ENCODE measurements around the gene EXOG. TPM values are rescaled to one million over a fixed set of nuclear protein-coding genes. Genes with fewer than 3 reads are reported as not detected.
A peak's percentile ranks its signal among the peaks of the same experiment; 100 is the strongest.

The EXOG gene
- total and polyA plus RNA-seq, 3 experiments from 2014 or later, result 8.7 to 19.0 (median 17.7) TPM

DNA sequence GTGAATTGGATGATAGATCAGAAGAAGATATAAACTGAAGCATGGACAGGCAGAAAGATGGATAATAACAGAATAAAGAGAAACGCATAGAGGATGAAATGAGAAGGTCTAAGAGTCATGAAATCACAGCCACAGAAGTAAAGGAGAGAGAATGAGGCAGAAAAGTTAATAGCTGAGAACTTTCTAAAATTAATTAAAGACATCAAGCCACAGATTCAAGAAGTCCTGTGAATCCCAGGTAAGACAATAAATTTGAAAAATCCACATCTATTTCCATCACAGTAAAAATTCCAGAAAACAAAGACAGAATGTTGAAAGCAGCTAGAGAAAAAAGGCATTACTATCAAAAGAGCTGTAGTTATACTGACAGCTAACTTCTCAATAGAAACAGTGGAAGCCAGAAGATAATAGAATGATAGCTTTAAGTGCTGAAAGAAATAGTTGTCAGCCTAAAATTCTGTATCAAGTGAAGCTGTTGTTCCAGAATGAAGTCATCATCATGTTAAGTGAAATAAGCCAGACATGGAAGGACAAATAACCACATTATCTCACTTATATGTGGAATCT, 30.5 kb upstream of the EXOG start:
- H3K9me3 Mint-ChIP-seq, result peaks cover 4 to 17% (median 11%) of the 10 kb centered on the region in 5 donors
- H3K36me3 ChIP-seq (ENCODE audit: insufficient read depth, low read length), result no peaks in the 10 kb centered on the region
- no peak overlapping the region for H3K27ac ChIP-seq (ENCODE audit: low read depth, low read length)
- DNase-seq, result no peak
- peaks cover 0 to 7% (median 4%) of the 10 kb centered on the region in 3 donors for H3K4me1 Mint-ChIP-seq
- H3K36me3 Mint-ChIP-seq, result peaks cover 0 to 27% (median 2%) of the 10 kb centered on the region in 3 donors
- CTCF ChIA-PET, result interaction anchor here (1.0 to 2.6 kb wide), 3 partner anchors 10 to 119 kb away, joined by 3 to 12 read pairs (median 3); partner anchors contain the start of gene XYLB
- H3K4me3 ChIP-seq (ENCODE audit: low read length), result no peak overlapping the region
- H3K27ac Mint-ChIP-seq, result no peak overlapping the region
- no peaks in the 10 kb centered on the region for H3K9me3 ChIP-seq (ENCODE audit: low read length)
- H3K4me1 ChIP-seq (ENCODE audit: insufficient read depth, low read length), result no peaks in the 10 kb centered on the region
- H3K27me3 Mint-ChIP-seq, result no peaks in the 10 kb centered on the region
- no peaks in the 10 kb centered on the region for H3K27me3 ChIP-seq (ENCODE audit: insufficient read depth, low read length, poor library complexity, severe bottlenecking)
- POLR2A ChIA-PET, result no interaction called here
- H3K4me3 Mint-ChIP-seq, result no peak overlapping the region

- no peaks in the 10 kb centered on the region for H3K27me3 Mint-ChIP-seq
These were observed 27.4 kb upstream of the EXOG start for GRCh38 chr3:38468765-38469164.

GRCh38 chr3:38469852-38470251, 26.3 kb upstream of the EXOG start:
- H3K4me3 Mint-ChIP-seq, result no peak overlapping the region
- peaks cover 0 to 27% (median 2%) of the 10 kb centered on the region in 3 donors for H3K36me3 Mint-ChIP-seq

More at GRCh38 chr3:38468765-38469164, 27.4 kb upstream of the EXOG start:
- Histone ChIP-seq H3K27me3 (ENCODE audit: insufficient read depth, low read length, poor library complexity, severe bottlenecking) (no peaks in the 10 kb centered on the region), H3K9me3 (ENCODE audit: low read length) (no peaks in the 10 kb centered on the region), H3K4me1 (ENCODE audit: insufficient read depth, low read length) (no peaks in the 10 kb centered on the region), H3K4me3 (ENCODE audit: low read length) (no peak overlapping the region), H3K27ac (ENCODE audit: low read depth, low read length) (no peak overlapping the region), H3K36me3 (ENCODE audit: insufficient read depth, low read length) (no peaks in the 10 kb centered on the region)
- ChIA-PET CTCF (interaction anchor here (1.0 to 1.6 kb wide), 3 partner anchors 9 to 41 kb away, joined by 3 to 5 read pairs (median 4); no protein-coding TSS in a partner anchor), POLR2A (interaction anchor here (0.6 kb wide), 1 partner anchor 425 kb away, joined by 4 read pairs; no protein-coding TSS in a partner anchor)
- no peak for DNase-seq
- H3K27ac Mint-ChIP-seq, result no peak overlapping the region
- no peak overlapping the region for H3K4me3 Mint-ChIP-seq
- H3K9me3 Mint-ChIP-seq, result peaks cover 4 to 19% (median 11%) of the 10 kb centered on the region in 5 donors
- peaks cover 7 to 32% (median 21%) of the 10 kb centered on the region in 3 donors for H3K4me1 Mint-ChIP-seq
- peaks cover 0 to 27% (median 2%) of the 10 kb centered on the region in 3 donors for H3K36me3 Mint-ChIP-seq

DNA sequence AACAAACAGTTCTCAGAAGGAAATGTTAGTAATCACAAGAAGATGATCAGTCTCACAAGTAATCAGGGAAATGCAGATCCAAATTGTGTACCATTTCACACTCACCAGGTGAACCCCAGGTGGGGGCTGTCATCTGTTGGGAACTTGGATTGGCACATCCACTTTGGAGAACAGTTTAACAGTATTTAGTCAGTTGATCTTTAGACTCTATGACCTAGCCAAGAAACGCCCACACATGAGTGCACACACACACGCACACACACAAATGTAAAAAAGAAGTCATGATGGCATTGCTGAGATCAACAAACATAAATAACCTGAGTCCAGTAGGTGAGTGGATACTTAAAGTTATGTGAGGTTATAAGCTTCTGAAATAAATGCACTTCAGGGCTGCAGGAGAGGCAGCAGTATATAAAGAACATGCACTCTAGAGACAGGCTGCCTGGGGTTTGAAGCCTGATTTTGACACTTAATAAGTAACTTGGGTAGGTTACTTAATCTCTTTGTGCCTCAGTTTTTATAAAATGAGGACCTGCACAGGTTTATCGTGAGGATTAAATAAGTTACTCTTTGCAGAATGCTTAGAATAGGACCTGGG, 24.8 kb upstream of the EXOG start:
- Histone ChIP-seq H3K27ac (ENCODE audit: low read depth, low read length) (no peak overlapping the region), H3K27me3 (ENCODE audit: insufficient read depth, low read length, poor library complexity, severe bottlenecking) (no peaks in the 10 kb centered on the region), H3K36me3 (ENCODE audit: insufficient read depth, low read length) (no peaks in the 10 kb centered on the region), H3K4me1 (ENCODE audit: insufficient read depth, low read length) (no peaks in the 10 kb centered on the region), H3K4me3 (ENCODE audit: low read length) (no peak overlapping the region), H3K9me3 (ENCODE audit: low read length) (no peaks in the 10 kb centered on the region)
- no peak for DNase-seq
- no peaks in the 10 kb centered on the region for H3K27me3 Mint-ChIP-seq
- peaks cover 12 to 31% (median 27%) of the 10 kb centered on the region in 3 donors for H3K4me1 Mint-ChIP-seq
- ChIA-PET CTCF (no interaction called here), POLR2A (no interaction called here)
- H3K27ac Mint-ChIP-seq, result no peak overlapping the region
- no peak overlapping the region for H3K4me3 Mint-ChIP-seq
- H3K36me3 Mint-ChIP-seq, result peaks cover 0 to 20% (median 2%) of the 10 kb centered on the region in 3 donors
- H3K9me3 Mint-ChIP-seq, result peaks cover 4 to 19% (median 10%) of the 10 kb centered on the region in 5 donors

More at GRCh38 chr3:38469852-38470251, 26.3 kb upstream of the EXOG start:
- H3K27me3 Mint-ChIP-seq, result no peaks in the 10 kb centered on the region
- peaks cover 4 to 19% (median 11%) of the 10 kb centered on the region in 5 donors for H3K9me3 Mint-ChIP-seq
- H3K4me1 Mint-ChIP-seq, result peaks cover 11 to 36% (median 27%) of the 10 kb centered on the region in 3 donors
- Histone ChIP-seq H3K36me3 (ENCODE audit: insufficient read depth, low read length) (no peaks in the 10 kb centered on the region), H3K4me1 (ENCODE audit: insufficient read depth, low read length) (no peaks in the 10 kb centered on the region), H3K27me3 (ENCODE audit: insufficient read depth, low read length, poor library complexity, severe bottlenecking) (no peaks in the 10 kb centered on the region), H3K9me3 (ENCODE audit: low read length) (no peaks in the 10 kb centered on the region), H3K4me3 (ENCODE audit: low read length) (no peak overlapping the region), H3K27ac (ENCODE audit: low read depth, low read length) (no peak overlapping the region)
- ChIA-PET POLR2A (no interaction called here), CTCF (interaction anchor here (0.9 to 1.6 kb wide), 2 partner anchors 10 to 123 kb away, joined by 3 to 4 read pairs; partner anchors contain the start of gene XYLB)
- H3K27ac Mint-ChIP-seq, result peak overlapping the region in 1 of 8 donors; percentile 47
- DNase-seq, result no peak

DNA sequence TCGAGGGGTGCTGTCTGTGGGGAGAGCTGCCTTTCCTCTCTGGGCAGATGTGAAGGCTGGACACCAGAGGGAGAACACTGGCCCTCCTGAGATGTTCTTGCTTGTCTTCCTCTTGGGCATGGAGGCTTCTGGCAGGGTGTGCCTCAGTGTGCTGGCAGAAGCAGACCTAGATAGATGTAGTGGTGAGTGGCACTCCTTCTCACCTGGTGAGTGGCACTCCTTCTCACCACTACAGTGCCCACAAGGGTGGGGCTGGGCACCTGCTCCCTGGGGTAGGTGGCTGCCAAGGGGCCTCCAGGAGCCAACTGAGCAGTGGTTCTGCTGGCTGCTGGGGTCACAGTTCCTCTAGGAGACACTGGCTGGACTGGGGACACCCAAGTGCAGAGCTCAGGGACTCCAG, 23.8 kb upstream of the EXOG start:
- Histone ChIP-seq H3K4me3 (ENCODE audit: low read length) (no peak overlapping the region), H3K36me3 (ENCODE audit: insufficient read depth, low read length) (no peaks in the 10 kb centered on the region), H3K9me3 (ENCODE audit: low read length) (no peaks in the 10 kb centered on the region), H3K27me3 (ENCODE audit: insufficient read depth, low read length, poor library complexity, severe bottlenecking) (no peaks in the 10 kb centered on the region), H3K27ac (ENCODE audit: low read depth, low read length) (no peak overlapping the region), H3K4me1 (ENCODE audit: insufficient read depth, low read length) (no peaks in the 10 kb centered on the region)
- ChIA-PET POLR2A (no interaction called here), CTCF (no interaction called here)
- Mint-ChIP-seq H3K9me3 (peaks cover 4 to 19% (median 10%) of the 10 kb centered on the region in 5 donors), H3K4me1 (peaks cover 12 to 31% (median 27%) of the 10 kb centered on the region in 3 donors), H3K36me3 (peaks cover 0 to 20% (median 2%) of the 10 kb centered on the region in 3 donors), H3K27ac (peak overlapping the region in 1 of 8 donors; percentile 5), H3K4me3 (no peak overlapping the region), H3K27me3 (no peaks in the 10 kb centered on the region)
- DNase-seq, result no peak

GRCh38 chr3:38473229-38473628, 22.9 kb upstream of the EXOG start:
- peaks cover 12 to 31% (median 27%) of the 10 kb centered on the region in 3 donors for H3K4me1 Mint-ChIP-seq
- ChIA-PET CTCF (interaction anchor here (1.5 kb wide), 1 partner anchor 127 kb away, joined by 9 read pairs; the partner anchor contains the start of gene XYLB), POLR2A (no interaction called here)
- peak overlapping the region in 4 of 8 donors; percentile 29 to 68 (median 54) for H3K27ac Mint-ChIP-seq
- no peaks in the 10 kb centered on the region for H3K27me3 Mint-ChIP-seq
- Histone ChIP-seq H3K27me3 (ENCODE audit: insufficient read depth, low read length, poor library complexity, severe bottlenecking) (no peaks in the 10 kb centered on the region), H3K27ac (ENCODE audit: low read depth, low read length) (no peak overlapping the region), H3K4me3 (ENCODE audit: low read length) (no peak overlapping the region), H3K4me1 (ENCODE audit: insufficient read depth, low read length) (no peaks in the 10 kb centered on the region), H3K9me3 (ENCODE audit: low read length) (no peaks in the 10 kb centered on the region), H3K36me3 (ENCODE audit: insufficient read depth, low read length) (no peaks in the 10 kb centered on the region)
- H3K36me3 Mint-ChIP-seq, result peaks cover 0 to 20% (median 2%) of the 10 kb centered on the region in 3 donors
- H3K4me3 Mint-ChIP-seq, result no peak overlapping the region
- no peak for DNase-seq
- H3K9me3 Mint-ChIP-seq, result peaks cover 4 to 19% (median 10%) of the 10 kb centered on the region in 5 donors

GRCh38 chr3:38474928-38475605, 21.1 kb upstream of the EXOG start:
- no peak overlapping the region for H3K27ac ChIP-seq (ENCODE audit: low read depth, low read length)
- no peak overlapping the region for H3K4me3 ChIP-seq (ENCODE audit: low read length)
- DNase-seq, result no peak
- H3K4me1 ChIP-seq (ENCODE audit: insufficient read depth, low read length), result no peaks in the 10 kb centered on the region
- H3K4me3 Mint-ChIP-seq, result no peak overlapping the region
- H3K27me3 ChIP-seq (ENCODE audit: insufficient read depth, low read length, poor library complexity, severe bottlenecking), result no peaks in the 10 kb centered on the region
- peaks cover 0 to 7% (median under 1%) of the 10 kb centered on the region in 5 donors for H3K9me3 Mint-ChIP-seq
- peaks cover 3 to 12% (median 6%) of the 10 kb centered on the region in 3 donors for H3K36me3 Mint-ChIP-seq
- H3K4me1 Mint-ChIP-seq, result peaks cover 12 to 31% (median 27%) of the 10 kb centered on the region in 3 donors
- H3K36me3 ChIP-seq (ENCODE audit: insufficient read depth, low read length), result no peaks in the 10 kb centered on the region
- ChIA-PET POLR2A (no interaction called here), CTCF (no interaction called here)
- H3K27ac Mint-ChIP-seq, result peak overlapping the region in 3 of 8 donors; percentile 1 to 80 (median 70)
- H3K27me3 Mint-ChIP-seq, result no peaks in the 10 kb centered on the region
- H3K9me3 ChIP-seq (ENCODE audit: low read length), result no peaks in the 10 kb centered on the region

Data from CD8-positive, alpha-beta memory T cell (primary cell).